Breast epithelium (tissue), 3 donors: Measurements from ENCODE around the gene RAD51.

ENCODE experiments used
- CTCF ChIP-seq, 3 donors: fragments of 450-650 bp; IDR thresholded peaks; one replicate each; pipeline ENCODE4 v1.5.1; 2016 to 2017; ENCODE audit warnings: antibody characterized with exemption in 3 of 3, mild to moderate bottlenecking in 3 of 3, moderate library complexity in 3 of 3
- POLR2A ChIP-seq: fragments of 450-650 bp; IDR thresholded peaks from one replicate; pipeline ENCODE4 v1.6.1; 2016; ENCODE audit warnings: antibody characterized with exemption, mild to moderate bottlenecking, moderate library complexity
- POLR2AphosphoS5 ChIP-seq, 3 donors: sonication (generic); formaldehyde crosslinking; IDR thresholded peaks; one replicate each; pipeline ENCODE4 v1.6.1; 2017; ENCODE audit warnings: antibody characterized with exemption in 3 of 3

- TF ChIP-seq CTCF (IDR thresholded peaks at IDR 0.05) = no peak
- no peak for TF ChIP-seq POLR2AphosphoS5 (IDR thresholded peaks at IDR 0.05)
- TF ChIP-seq POLR2A = no peak
These were observed 73.7 kb downstream of the RAD51 start for GRCh38 chr15:40768521-40769273.
